Activated CD4-positive, alpha-beta T cell treated with anti-CD3 and anti-CD28 coated beads for 1 hour (primary cell): ENCODE measurements around the gene SYTL3.
"Not testable (repeated sequence)": the region's sequence is repeated elsewhere in the genome, so short reads cannot be mapped to it uniquely, and the experiment has no call there.

Experiments
- DNase-seq: peaks from one replicate; pipeline ENCODE4 v3.0.0-alpha.2; 2020

The SYTL3 gene

GRCh38 chr6:158780988-158781691 is 131.3 kb downstream of the SYTL3 start:
- no peak for DNase-seq

GRCh38 chr6:158781692-158782373 is 132.0 kb downstream of the SYTL3 start:
- DNase-seq: no peak

GRCh38 chr6:158782432-158783166 is 132.7 kb downstream of the SYTL3 start:
- no peak for DNase-seq

- no peak for DNase-seq
These were observed 133.3 kb downstream of the SYTL3 start for GRCh38 chr6:158783167-158783450.

- no peak for DNase-seq
These were observed 134.0 kb downstream of the SYTL3 start for GRCh38 chr6:158783851-158784250.

- DNase-seq: no peak
These were observed 134.7 kb downstream of the SYTL3 start for GRCh38 chr6:158784505-158784904.

GRCh38 chr6:158785036-158785435 is 135.2 kb downstream of the SYTL3 start:
- DNase-seq: no peak

GRCh38 chr6:158786645-158787304 is 136.9 kb downstream of the SYTL3 start:
- DNase-seq: no peak

GRCh38 chr6:158787395-158787794 is 137.5 kb downstream of the SYTL3 start:
- DNase-seq: no peak

GRCh38 chr6:158789115-158789917 is 139.5 kb downstream of the SYTL3 start:
- no peak for DNase-seq

- DNase-seq: no peak
These were observed 141.5 kb downstream of the SYTL3 start for GRCh38 chr6:158791274-158791855.

- not testable (repeated sequence) for DNase-seq
These were observed 142.7 kb downstream of the SYTL3 start for GRCh38 chr6:158792505-158792904.

GRCh38 chr6:158793432-158793831 is 143.6 kb downstream of the SYTL3 start:
- DNase-seq: no peak

GRCh38 chr6:158795516-158795915 is 145.7 kb downstream of the SYTL3 start:
- no peak for DNase-seq

- no peak for DNase-seq
These were observed 146.5 kb downstream of the SYTL3 start for GRCh38 chr6:158796353-158796752.

GRCh38 chr6:158797331-158798310 is 147.8 kb downstream of the SYTL3 start:
- no peak for DNase-seq

- DNase-seq: no peak
These were observed 148.5 kb downstream of the SYTL3 start for GRCh38 chr6:158798311-158798710.

GRCh38 chr6:158799051-158799792 is 149.4 kb downstream of the SYTL3 start:
- DNase-seq: no peak

GRCh38 chr6:158801655-158802294 is 151.9 kb downstream of the SYTL3 start:
- DNase-seq: no peak

- no peak for DNase-seq
These were observed 153.9 kb downstream of the SYTL3 start for GRCh38 chr6:158803733-158804143.
